A549 (cell line): ENCODE data around the gene SSUH2. TPM values are rescaled to one million over a fixed set of nuclear protein-coding genes. Genes with fewer than 3 reads are reported as not detected.
A peak's percentile ranks its signal among the peaks of the same experiment; 100 is the strongest.

ENCODE experiments used
- ATAC-seq, 2 experiments: fragments of 200-7000 bp in 1 of 2; fragments of >200 bp in 1 of 2; cut with Nextera tagmentation in 1 of 2; cut with Tn5 transposase in 1 of 2; 3 replicates each; pipeline versions ENCODE4 v1.8.0 to v1.9.1; 2018 to 2020; ENCODE audit warnings: mild to moderate bottlenecking in 1 of 2, moderate library complexity in 1 of 2
- CTCF ChIA-PET: fragments of 300-600 bp; sonication (Branson Sonifier 250); formaldehyde crosslinking; extraction: SDS; loops from one replicate; lab custom pipeline; 2021; ENCODE audit warnings: antibody characterized with exemption, inconsistent platforms; lab: Yijun Ruan, JAX
- POLR2A ChIA-PET: fragments of 350-600 bp; formaldehyde crosslinking; extraction: SDS; loops from one replicate; lab custom pipeline; 2021; ENCODE audit warnings: antibody characterized with exemption, inconsistent platforms; lab: Yijun Ruan, JAX
- DNase-seq, 2 experiments: peaks; one replicate each; pipeline versions ENCODE4 v3.0.0 to v3.0.0-alpha.2; 2011 to 2016; ENCODE audit warnings: low read depth in 1 of 2, low spot score in 1 of 2
- FAIRE-seq: peaks from 2 replicates; lab custom pipeline; 2011; peaks lifted over from hg19 to GRCh38; lab: Jason Lieb, UNC
- H3K27ac ChIP-seq, 2 experiments: fragments of >200 bp; sonication (Bioruptor Twin); formaldehyde crosslinking; 3 replicates each; pipeline ENCODE4 v1.5.1; 2016 to 2017
- H3K4me1 ChIP-seq: fragments of >200 bp; sonication (Bioruptor Twin); formaldehyde crosslinking; 3 replicates; pipeline ENCODE4 v1.6.1; 2016
- H3K4me2 ChIP-seq: fragments of >200 bp; sonication (Bioruptor Twin); formaldehyde crosslinking; 3 replicates; pipeline ENCODE4 v1.6.1; 2016
- H3K4me3 ChIP-seq: fragments of >200 bp; sonication (Bioruptor Twin); formaldehyde crosslinking; 3 replicates; pipeline ENCODE4 v1.5.1; 2016
- H3K9me3 ChIP-seq: fragments of >200 bp; sonication (Bioruptor Twin); formaldehyde crosslinking; 3 replicates; pipeline ENCODE4 v1.6.1; 2016
- ATOH8 ChIP-seq: fragments of 250-450 bp; sonication (Bioruptor Pico); IDR thresholded peaks from 2 replicates; pipeline ENCODE4 v1.5.0; 2020; ENCODE audit warnings: low read depth, mild to moderate bottlenecking, moderate library complexity
- CBX2 ChIP-seq: fragments of 200-600 bp; sonication (generic); IDR thresholded peaks from 2 replicates; pipeline ENCODE4 v1.6.1; 2016; ENCODE audit warnings: low read depth, mild to moderate bottlenecking, borderline replicate concordance
- CEBPB ChIP-seq, 2 experiments: fragments of >200 bp in 1 of 2; sonication (Bioruptor Twin) in 1 of 2; formaldehyde crosslinking in 1 of 2; IDR thresholded peaks; 2 replicates each; pipeline ENCODE4 v1.6.1; 2012 to 2016
- CTCF ChIP-seq: fragments of >200 bp; sonication (Bioruptor Twin); formaldehyde crosslinking; IDR thresholded peaks from 3 replicates; pipeline ENCODE4 v1.5.1; 2016
- EHMT2 ChIP-seq: fragments of 200-600 bp; sonication (generic); IDR thresholded peaks from 2 replicates; pipeline ENCODE4 v1.6.1; 2016; ENCODE audit warnings: antibody characterized with exemption, low read depth, mild to moderate bottlenecking, moderate library complexity
- EP300 ChIP-seq, 2 experiments: fragments of >200 bp; sonication (Bioruptor Twin); formaldehyde crosslinking; IDR thresholded peaks; 2 replicates in 1 of 2; 3 replicates in 1 of 2; pipeline ENCODE4 v1.6.1; 2016 to 2017
- FOXS1 ChIP-seq: fragments of 250-450 bp; sonication (Bioruptor Pico); IDR thresholded peaks from 2 replicates; pipeline ENCODE4 v1.5.0; 2020; ENCODE audit warnings: mild to moderate bottlenecking, moderate library complexity
- HES2 ChIP-seq: fragments of >200 bp; sonication (Bioruptor Twin); formaldehyde crosslinking; IDR thresholded peaks from 2 replicates; pipeline ENCODE4 v1.6.1; 2016
- HMGXB4 ChIP-seq: fragments of 250-450 bp; sonication (Bioruptor Pico); IDR thresholded peaks from 2 replicates; pipeline ENCODE4 v1.5.0; 2021; ENCODE audit warnings: mild to moderate bottlenecking, moderate library complexity, borderline replicate concordance
- HOXB5 ChIP-seq: fragments of 250-450 bp; sonication (Bioruptor Pico); IDR thresholded peaks from 2 replicates; pipeline ENCODE4 v1.5.0; 2020; ENCODE audit warnings: mild to moderate bottlenecking, moderate library complexity
- KDM5A ChIP-seq: fragments of 200-600 bp; sonication (generic); IDR thresholded peaks from 2 replicates; pipeline ENCODE4 v1.6.1; 2016; ENCODE audit warnings: antibody characterized with exemption, mild to moderate bottlenecking
- MAFK ChIP-seq: fragments of 450-650 bp; IDR thresholded peaks from 2 replicates; pipeline ENCODE4 v1.6.1; 2014; ENCODE audit not compliant: partially characterized antibody
- MAX ChIP-seq: IDR thresholded peaks from 2 replicates; pipeline ENCODE4 v1.6.1; 2012
- NFE2L2 ChIP-seq: fragments of 150-350 bp; conservative IDR thresholded peaks from 2 replicates; pipeline ENCODE4 v1.6.1; 2014; ENCODE audit warnings: low read length
- RCOR1 ChIP-seq: fragments of 150-350 bp; IDR thresholded peaks from 2 replicates; pipeline ENCODE4 v1.6.1; 2014; ENCODE audit warnings: antibody characterized with exemption, low read length, low read depth
- RFX5 ChIP-seq: fragments of 450-650 bp; IDR thresholded peaks from 2 replicates; pipeline ENCODE4 v1.7.1; 2014; ENCODE audit warnings: antibody characterized with exemption, mild to moderate bottlenecking, moderate library complexity
- SREBF2 ChIP-seq: fragments of 450-650 bp; IDR thresholded peaks from 2 replicates; pipeline ENCODE4 v1.6.1; 2014; ENCODE audit warnings: mild to moderate bottlenecking, moderate library complexity
- TFCP2L1 ChIP-seq: fragments of 250-450 bp; sonication (Bioruptor Pico); IDR thresholded peaks from 2 replicates; pipeline ENCODE4 v1.5.0; 2021; ENCODE audit warnings: mild to moderate bottlenecking
- TP53 ChIP-seq: fragments of 250-450 bp; sonication (Bioruptor Pico); IDR thresholded peaks from 2 replicates; pipeline ENCODE4 v1.5.0; 2021; ENCODE audit warnings: mild to moderate bottlenecking, moderate library complexity
- ZC3H11A ChIP-seq: fragments of 450-650 bp; IDR thresholded peaks from 2 replicates; pipeline ENCODE4 v1.6.1; 2014; ENCODE audit warnings: antibody characterized with exemption, mild to moderate bottlenecking
- ZFP36 ChIP-seq: fragments of 450-650 bp; IDR thresholded peaks from 2 replicates; pipeline ENCODE4 v1.6.1; 2014; ENCODE audit warnings: borderline replicate concordance; ENCODE audit not compliant: partially characterized antibody
- ZNF302 ChIP-seq: fragments of 250-450 bp; sonication (Bioruptor Pico); IDR thresholded peaks from 2 replicates; pipeline ENCODE4 v1.9.0; 2021; ENCODE audit warnings: inconsistent platforms, mild to moderate bottlenecking, moderate library complexity
- ZSCAN20 ChIP-seq: fragments of 250-450 bp; sonication (Bioruptor Pico); IDR thresholded peaks from 2 replicates; pipeline ENCODE4 v1.8.0; 2022; ENCODE audit warnings: mild to moderate bottlenecking, moderate library complexity
- WGBS: methylation state at CpG from one replicate; pipeline ENCODE4 v1.1.6; 2017; ENCODE audit errors: missing lambda C conversion rate; 5-methylcytosine and 5-hydroxymethylcytosine counted together
- polyA plus RNA-seq, 4 experiments: library from polyadenylated mRNA; depleted of rRNA in 3 of 4; stranded (reverse); fragments of >200 nt; fragmentation: RNase III in 1 of 4; extraction: RNeasy Plus Mini Kit Qiagen cat#74134 plus additional on column Dnase treatment in 1 of 4; gene quantifications; 2 replicates in 3 of 4; 3 replicates in 1 of 4; pipeline ENCODE4 v1.2.3, GENCODE V29; 2011 to 2017

SSUH2 gene
- polyA plus RNA-seq, 2 of the 4 experiments (the other 2 are of a cell fraction) = 0.56 to 0.59 TPM

GRCh38 chr3:8576436-8576835 lies 68.2 kb downstream of the SSUH2 start (continued):
- TF ChIP-seq HOXB5 (CRISPR knock-in tag) = no peak
- no peak for TF ChIP-seq NFE2L2

- H3K4me3 ChIP-seq = no peak overlapping the region
- no peak for TF ChIP-seq EP300 (IDR thresholded peaks at IDR 0.05)
- TF ChIP-seq FOXS1 (CRISPR knock-in tag) = no peak
- TF ChIP-seq HES2 = no peak
- TF ChIP-seq TFCP2L1 (CRISPR knock-in tag) = no peak
- no peak for TF ChIP-seq RFX5
- no peak for TF ChIP-seq ZSCAN20
- TF ChIP-seq, all 56 proteins: peak for 0
- ChIA-PET POLR2A (interaction anchor here (1.1 kb wide), 1 partner anchor 131 kb away, joined by 3 read pairs; no protein-coding TSS in a partner anchor), CTCF (interaction anchor here (0.9 to 1.6 kb wide), 4 partner anchors 14 to 134 kb away, joined by 3 to 5 read pairs (median 3); no protein-coding TSS in a partner anchor)
- no peak overlapping the region for H3K27ac ChIP-seq
- DNase-seq (no peak), ATAC-seq (peak in 1 of 2 experiments; percentile 11; a peak in 1 of 6 replicates), FAIRE-seq (no peak)
- H3K9me3 ChIP-seq = no peaks in the 10 kb centered on the region
- peaks cover 13% of the 10 kb centered on the region for H3K4me1 ChIP-seq
- 62% methylated on average over 5 of the region's 5 CpGs for WGBS
- H3K4me2 ChIP-seq = no peak overlapping the region
Measured at GRCh38 chr3:8575364-8576104, 69.1 kb downstream of the SSUH2 start.

GRCh38 chr3:8574670-8575322 lies 69.8 kb downstream of the SSUH2 start:
- no peak for ATAC-seq

GRCh38 chr3:8574040-8574669 lies 70.4 kb downstream of the SSUH2 start:
- Histone ChIP-seq H3K4me3 (no peak overlapping the region), H3K27ac (no peak overlapping the region), H3K4me1 (peaks cover 13% of the 10 kb centered on the region), H3K9me3 (no peaks in the 10 kb centered on the region), H3K4me2 (no peak overlapping the region)
- FAIRE-seq (no peak), ATAC-seq (no peak), DNase-seq (no peak)
- 87% methylated on average over 2 of the region's 2 CpGs for WGBS
- ChIA-PET CTCF (interaction anchor here (0.7 to 1.2 kb wide), 5 partner anchors 28 to 157 kb away, joined by 3 read pairs; no protein-coding TSS in a partner anchor), POLR2A (no interaction called here)
- no peak for TF ChIP-seq SREBF2
- TF ChIP-seq MAX = no peak
- no peak for TF ChIP-seq ATOH8 (CRISPR knock-in tag)
- TF ChIP-seq CBX2 = no peak
- no peak for TF ChIP-seq RFX5
- TF ChIP-seq RCOR1 = no peak
- no peak for TF ChIP-seq ZC3H11A
- no peak for TF ChIP-seq CTCF
- TF ChIP-seq TFCP2L1 (CRISPR knock-in tag) = no peak
- TF ChIP-seq CEBPB (IDR thresholded peaks at IDR 0.05) = no peak
- TF ChIP-seq HMGXB4 (CRISPR knock-in tag) = no peak
- no peak for TF ChIP-seq KDM5A
- no peak for TF ChIP-seq ZNF302 (CRISPR knock-in tag)

More at GRCh38 chr3:8574670-8575322, 69.8 kb downstream of the SSUH2 start:
- TF ChIP-seq EHMT2 = no peak
- TF ChIP-seq MAFK = no peak
- TF ChIP-seq TP53 (CRISPR knock-in tag) = no peak
- no peak for TF ChIP-seq KDM5A
- no peak for TF ChIP-seq ZFP36
- TF ChIP-seq, all 56 proteins: peak for 0
- Histone ChIP-seq H3K9me3 (no peaks in the 10 kb centered on the region), H3K4me2 (no peak overlapping the region), H3K4me1 (peaks cover 13% of the 10 kb centered on the region), H3K27ac (no peak overlapping the region), H3K4me3 (no peak overlapping the region)
- WGBS = 84% methylated on average over 5 of the region's 5 CpGs
- FAIRE-seq = no peak
- ChIA-PET POLR2A (interaction anchor here (1.1 kb wide), 1 partner anchor 130 kb away, joined by 3 read pairs; no protein-coding TSS in a partner anchor), CTCF (interaction anchor here (0.7 to 1.2 kb wide), 7 partner anchors 13 to 158 kb away, joined by 3 read pairs; no protein-coding TSS in a partner anchor)
- no peak for DNase-seq
